ENCODE measurements around the gene ACOX3.

Gene ACOX3

DNA sequence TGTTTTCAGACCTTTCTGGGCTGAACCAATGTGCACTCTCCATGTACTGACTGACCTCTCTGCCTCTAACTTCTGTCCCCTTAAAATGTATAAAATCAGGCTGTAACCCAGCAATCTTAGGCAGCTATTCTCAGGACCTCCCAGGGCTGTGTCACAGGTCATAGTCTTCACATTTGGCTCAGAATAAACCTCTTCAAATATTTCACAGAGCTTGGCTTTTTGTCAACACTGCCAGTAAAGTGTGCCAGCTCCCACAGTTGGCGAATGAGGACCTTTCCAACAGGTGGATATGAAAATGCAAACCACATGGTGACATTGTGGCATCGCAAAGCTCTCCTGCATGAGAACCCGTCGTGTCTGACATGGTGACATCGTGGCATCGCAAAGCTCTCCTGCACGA is 76.4 kb downstream of the ACOX3 start:
- no peaks in the 10 kb centered on the region for H3K9me3 ChIP-seq (ENCODE audit: control insufficient read depth, insufficient read depth, low read depth, low read length)
- ChIA-PET POLR2A (no interaction called here), CTCF (no interaction called here)
- H3K27ac ChIP-seq (ENCODE audit: extremely low read depth, low read depth, low read length), result no peak overlapping the region
- TF ChIP-seq KLF8 (tag by site-specific recombination; IDR thresholded peaks at IDR 0.05), result no peak
- TF ChIP-seq ZNF2 (tag by site-specific recombination; IDR thresholded peaks at IDR 0.05), result no peak
- TF ChIP-seq MZF1 (tag by site-specific recombination; IDR thresholded peaks at IDR 0.05; ENCODE audit: borderline replicate concordance), result no peak
- TF ChIP-seq SCRT1 (tag by site-specific recombination; IDR thresholded peaks at IDR 0.05; ENCODE audit: borderline replicate concordance), result no peak
- no peaks in the 10 kb centered on the region for H3K36me3 ChIP-seq (ENCODE audit: control insufficient read depth in 2 of 2, insufficient read depth in 1 of 2, low read length in 2 of 2)
- no peaks in the 10 kb centered on the region for H3K4me1 ChIP-seq (ENCODE audit: control insufficient read depth, insufficient read depth, low read length)
- H3K4me3 ChIP-seq (ENCODE audit: low read depth, low read length), result no peak overlapping the region

DNA sequence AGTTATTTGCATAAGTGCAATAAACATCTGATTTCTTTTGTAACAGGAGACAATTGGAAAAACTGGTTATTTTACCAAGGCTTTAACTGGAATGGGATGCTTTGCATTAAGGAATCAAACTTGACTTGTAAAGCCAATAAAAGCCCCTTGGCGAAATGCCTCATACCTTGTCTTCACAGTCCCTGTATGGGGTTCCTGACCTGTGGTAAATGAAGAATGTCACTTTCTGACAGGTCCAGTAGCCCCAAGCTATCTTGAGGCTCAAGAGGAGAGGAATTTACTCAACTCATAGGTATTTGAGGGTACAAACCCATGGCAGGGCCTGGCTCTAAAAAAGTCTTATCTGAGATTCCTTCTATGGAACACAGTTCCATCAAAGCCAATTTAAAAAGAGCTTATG is 78.0 kb downstream of the ACOX3 start:
- CTCF ChIA-PET, result interaction anchor here (1.2 kb wide), 1 partner anchor 40 kb away, joined by 3 read pairs; no protein-coding TSS in a partner anchor

More for the DNA sequence above, 78.0 kb downstream of the ACOX3 start:
- no peak overlapping the region for H3K27ac ChIP-seq (ENCODE audit: extremely low read depth, low read depth, low read length)
- no peak overlapping the region for H3K4me3 ChIP-seq (ENCODE audit: low read depth, low read length)
- POLR2A ChIA-PET, result no interaction called here
- no peaks in the 10 kb centered on the region for H3K36me3 ChIP-seq (ENCODE audit: control insufficient read depth in 2 of 2, insufficient read depth in 1 of 2, low read length in 2 of 2)
- H3K4me1 ChIP-seq (ENCODE audit: control insufficient read depth, insufficient read depth, low read length), result no peaks in the 10 kb centered on the region
- H3K9me3 ChIP-seq (ENCODE audit: control insufficient read depth, insufficient read depth, low read depth, low read length), result no peaks in the 10 kb centered on the region
- TF ChIP-seq, protein P1, sequence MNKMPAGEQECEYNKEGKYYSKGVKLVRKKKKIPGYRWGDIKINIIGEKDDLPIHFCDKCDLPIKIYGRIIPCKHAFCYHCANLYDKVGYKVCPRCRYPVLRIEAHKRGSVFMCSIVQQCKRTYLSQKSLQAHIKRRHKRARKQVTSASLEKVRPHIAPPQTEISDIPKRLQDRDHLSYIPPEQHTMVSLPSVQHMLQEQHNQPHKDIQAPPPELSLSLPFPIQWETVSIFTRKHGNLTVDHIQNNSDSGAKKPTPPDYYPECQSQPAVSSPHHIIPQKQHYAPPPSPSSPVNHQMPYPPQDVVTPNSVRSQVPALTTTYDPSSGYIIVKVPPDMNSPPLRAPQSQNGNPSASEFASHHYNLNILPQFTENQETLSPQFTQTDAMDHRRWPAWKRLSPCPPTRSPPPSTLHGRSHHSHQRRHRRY (tag by site-specific recombination; IDR thresholded peaks at IDR 0.05), result no peak
- TF ChIP-seq ZNF837 (tag by site-specific recombination; IDR thresholded peaks at IDR 0.05), result no peak
- TF ChIP-seq, protein P2, sequence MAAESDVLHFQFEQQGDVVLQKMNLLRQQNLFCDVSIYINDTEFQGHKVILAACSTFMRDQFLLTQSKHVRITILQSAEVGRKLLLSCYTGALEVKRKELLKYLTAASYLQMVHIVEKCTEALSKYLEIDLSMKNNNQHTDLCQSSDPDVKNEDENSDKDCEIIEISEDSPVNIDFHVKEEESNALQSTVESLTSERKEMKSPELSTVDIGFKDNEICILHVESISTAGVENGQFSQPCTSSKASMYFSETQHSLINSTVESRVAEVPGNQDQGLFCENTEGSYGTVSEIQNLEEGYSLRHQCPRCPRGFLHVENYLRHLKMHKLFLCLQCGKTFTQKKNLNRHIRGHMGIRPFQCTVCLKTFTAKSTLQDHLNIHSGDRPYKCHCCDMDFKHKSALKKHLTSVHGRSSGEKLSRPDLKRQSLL (tag by site-specific recombination; IDR thresholded peaks at IDR 0.05), result no peak
- TF ChIP-seq, protein P3, sequence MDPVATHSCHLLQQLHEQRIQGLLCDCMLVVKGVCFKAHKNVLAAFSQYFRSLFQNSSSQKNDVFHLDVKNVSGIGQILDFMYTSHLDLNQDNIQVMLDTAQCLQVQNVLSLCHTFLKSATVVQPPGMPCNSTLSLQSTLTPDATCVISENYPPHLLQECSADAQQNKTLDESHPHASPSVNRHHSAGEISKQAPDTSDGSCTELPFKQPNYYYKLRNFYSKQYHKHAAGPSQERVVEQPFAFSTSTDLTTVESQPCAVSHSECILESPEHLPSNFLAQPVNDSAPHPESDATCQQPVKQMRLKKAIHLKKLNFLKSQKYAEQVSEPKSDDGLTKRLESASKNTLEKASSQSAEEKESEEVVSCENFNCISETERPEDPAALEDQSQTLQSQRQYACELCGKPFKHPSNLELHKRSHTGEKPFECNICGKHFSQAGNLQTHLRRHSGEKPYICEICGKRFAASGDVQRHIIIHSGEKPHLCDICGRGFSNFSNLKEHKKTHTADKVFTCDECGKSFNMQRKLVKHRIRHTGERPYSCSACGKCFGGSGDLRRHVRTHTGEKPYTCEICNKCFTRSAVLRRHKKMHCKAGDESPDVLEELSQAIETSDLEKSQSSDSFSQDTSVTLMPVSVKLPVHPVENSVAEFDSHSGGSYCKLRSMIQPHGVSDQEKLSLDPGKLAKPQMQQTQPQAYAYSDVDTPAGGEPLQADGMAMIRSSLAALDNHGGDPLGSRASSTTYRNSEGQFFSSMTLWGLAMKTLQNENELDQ (tag by site-specific recombination; IDR thresholded peaks at IDR 0.05; ENCODE audit: low read depth), result no peak
- TF ChIP-seq ZNF777 (tag by site-specific recombination; IDR thresholded peaks at IDR 0.05; ENCODE audit: borderline replicate concordance), result no peak
- TF ChIP-seq, protein P4, sequence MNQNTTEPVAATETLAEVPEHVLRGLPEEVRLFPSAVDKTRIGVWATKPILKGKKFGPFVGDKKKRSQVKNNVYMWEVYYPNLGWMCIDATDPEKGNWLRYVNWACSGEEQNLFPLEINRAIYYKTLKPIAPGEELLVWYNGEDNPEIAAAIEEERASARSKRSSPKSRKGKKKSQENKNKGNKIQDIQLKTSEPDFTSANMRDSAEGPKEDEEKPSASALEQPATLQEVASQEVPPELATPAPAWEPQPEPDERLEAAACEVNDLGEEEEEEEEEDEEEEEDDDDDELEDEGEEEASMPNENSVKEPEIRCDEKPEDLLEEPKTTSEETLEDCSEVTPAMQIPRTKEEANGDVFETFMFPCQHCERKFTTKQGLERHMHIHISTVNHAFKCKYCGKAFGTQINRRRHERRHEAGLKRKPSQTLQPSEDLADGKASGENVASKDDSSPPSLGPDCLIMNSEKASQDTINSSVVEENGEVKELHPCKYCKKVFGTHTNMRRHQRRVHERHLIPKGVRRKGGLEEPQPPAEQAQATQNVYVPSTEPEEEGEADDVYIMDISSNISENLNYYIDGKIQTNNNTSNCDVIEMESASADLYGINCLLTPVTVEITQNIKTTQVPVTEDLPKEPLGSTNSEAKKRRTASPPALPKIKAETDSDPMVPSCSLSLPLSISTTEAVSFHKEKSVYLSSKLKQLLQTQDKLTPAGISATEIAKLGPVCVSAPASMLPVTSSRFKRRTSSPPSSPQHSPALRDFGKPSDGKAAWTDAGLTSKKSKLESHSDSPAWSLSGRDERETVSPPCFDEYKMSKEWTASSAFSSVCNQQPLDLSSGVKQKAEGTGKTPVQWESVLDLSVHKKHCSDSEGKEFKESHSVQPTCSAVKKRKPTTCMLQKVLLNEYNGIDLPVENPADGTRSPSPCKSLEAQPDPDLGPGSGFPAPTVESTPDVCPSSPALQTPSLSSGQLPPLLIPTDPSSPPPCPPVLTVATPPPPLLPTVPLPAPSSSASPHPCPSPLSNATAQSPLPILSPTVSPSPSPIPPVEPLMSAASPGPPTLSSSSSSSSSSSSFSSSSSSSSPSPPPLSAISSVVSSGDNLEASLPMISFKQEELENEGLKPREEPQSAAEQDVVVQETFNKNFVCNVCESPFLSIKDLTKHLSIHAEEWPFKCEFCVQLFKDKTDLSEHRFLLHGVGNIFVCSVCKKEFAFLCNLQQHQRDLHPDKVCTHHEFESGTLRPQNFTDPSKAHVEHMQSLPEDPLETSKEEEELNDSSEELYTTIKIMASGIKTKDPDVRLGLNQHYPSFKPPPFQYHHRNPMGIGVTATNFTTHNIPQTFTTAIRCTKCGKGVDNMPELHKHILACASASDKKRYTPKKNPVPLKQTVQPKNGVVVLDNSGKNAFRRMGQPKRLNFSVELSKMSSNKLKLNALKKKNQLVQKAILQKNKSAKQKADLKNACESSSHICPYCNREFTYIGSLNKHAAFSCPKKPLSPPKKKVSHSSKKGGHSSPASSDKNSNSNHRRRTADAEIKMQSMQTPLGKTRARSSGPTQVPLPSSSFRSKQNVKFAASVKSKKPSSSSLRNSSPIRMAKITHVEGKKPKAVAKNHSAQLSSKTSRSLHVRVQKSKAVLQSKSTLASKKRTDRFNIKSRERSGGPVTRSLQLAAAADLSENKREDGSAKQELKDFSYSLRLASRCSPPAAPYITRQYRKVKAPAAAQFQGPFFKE (tag by site-specific recombination; IDR thresholded peaks at IDR 0.05; ENCODE audit: borderline replicate concordance), result no peak
- TF ChIP-seq IKZF3 (tag by site-specific recombination; IDR thresholded peaks at IDR 0.05), result no peak
- no peak for TF ChIP-seq ZNF585B (tag by site-specific recombination; IDR thresholded peaks at IDR 0.05)
- TF ChIP-seq ZNF202 (tag by site-specific recombination; IDR thresholded peaks at IDR 0.05; ENCODE audit: borderline replicate concordance), result no peak
- TF ChIP-seq ZNF404 (tag by site-specific recombination; IDR thresholded peaks at IDR 0.05), result no peak
